Activated CD8-positive, alpha-beta memory T cell treated with anti-CD3 and anti-CD28 coated beads for 4 hours (primary cell): ENCODE results near the gene C1orf21.

ENCODE experiments used
- DNase-seq, 2 donors: peaks; one replicate each; pipeline ENCODE4 v3.0.0-alpha.2; 2020; ENCODE audit warnings: low read depth in 2 of 2

Gene C1orf21

GRCh38 chr1:184626076-184627006 is 239.5 kb downstream of the C1orf21 start:
- no peak for DNase-seq

GRCh38 chr1:184627007-184627341 is 240.1 kb downstream of the C1orf21 start:
- no peak for DNase-seq

- no peak for DNase-seq
Measured at GRCh38 chr1:184629266-184629665, 242.4 kb downstream of the C1orf21 start.

GRCh38 chr1:184630679-184631060 is 243.8 kb downstream of the C1orf21 start:
- no peak for DNase-seq

GRCh38 chr1:184632415-184633175 is 245.8 kb downstream of the C1orf21 start:
- DNase-seq = no peak

- no peak for DNase-seq
Measured at GRCh38 chr1:184633785-184634184, 247.0 kb downstream of the C1orf21 start.

- DNase-seq = no peak
Measured at GRCh38 chr1:184634296-184634695, 247.5 kb downstream of the C1orf21 start.

GRCh38 chr1:184635347-184635979 is 248.6 kb downstream of the C1orf21 start:
- DNase-seq = no peak

GRCh38 chr1:184635980-184636431 is 249.2 kb downstream of the C1orf21 start:
- DNase-seq = no peak

- DNase-seq = no peak
Measured at GRCh38 chr1:184637664-184638240, 250.9 kb downstream of the C1orf21 start.

GRCh38 chr1:184639205-184639604 is 252.4 kb downstream of the C1orf21 start:
- DNase-seq = no peak

- no peak for DNase-seq
Measured at GRCh38 chr1:184640505-184640904, 253.7 kb downstream of the C1orf21 start.

- no peak for DNase-seq
Measured at GRCh38 chr1:184641894-184642293, 255.1 kb downstream of the C1orf21 start.

GRCh38 chr1:184643661-184644060 is 256.8 kb downstream of the C1orf21 start:
- no peak for DNase-seq

GRCh38 chr1:184644771-184645170 is 257.9 kb downstream of the C1orf21 start:
- DNase-seq = no peak

GRCh38 chr1:184646178-184646701 is 259.4 kb downstream of the C1orf21 start:
- DNase-seq = no peak

GRCh38 chr1:184646824-184647223 is 260.0 kb downstream of the C1orf21 start:
- no peak for DNase-seq

GRCh38 chr1:184647471-184647870 is 260.6 kb downstream of the C1orf21 start:
- DNase-seq = no peak

GRCh38 chr1:184648160-184648855 is 261.5 kb downstream of the C1orf21 start:
- no peak for DNase-seq

- no peak for DNase-seq
Measured at GRCh38 chr1:184648856-184649201, 262.0 kb downstream of the C1orf21 start.

- no peak for DNase-seq
Measured at GRCh38 chr1:184649451-184649888, 262.6 kb downstream of the C1orf21 start.
